Thoracic aorta (tissue), 2 donors: ENCODE data around the gene HAPLN3. TPM values are rescaled to one million over a fixed set of nuclear protein-coding genes. Genes with fewer than 3 reads are reported as not detected.
A peak's percentile ranks its signal among the peaks of the same experiment; 100 is the strongest.

ENCODE experiments used
- ATAC-seq: fragments of 150-250 bp; one replicate; pipeline ENCODE4 v1.8.0; 2017; ENCODE audit warnings: low read depth; ENCODE audit not compliant: insufficient number of reproducible peaks, low FRiP score
- DNase-seq: peaks from one replicate; pipeline ENCODE4 v3.0.0-alpha.2; 2020; ENCODE audit warnings: low spot score
- H3K27ac ChIP-seq, 2 donors: fragments of 200-600 bp; sonication (generic); 1 replicate in 1 of 2; 2 replicates in 1 of 2; pipeline ENCODE4 v1.5.1; 2016; ENCODE audit warnings: mild to moderate bottlenecking in 2 of 2, moderate library complexity in 2 of 2
- H3K27me3 ChIP-seq: fragments of 200-600 bp; sonication (generic); replicated peaks from 2 replicates; pipeline ENCODE4 v1.6.0; 2016; ENCODE audit warnings: mild to moderate bottlenecking; ENCODE audit not compliant: insufficient read depth
- H3K36me3 ChIP-seq: fragments of 200-600 bp; sonication (generic); one replicate; pipeline ENCODE4 v1.5.1; 2016
- H3K4me1 ChIP-seq, 2 donors: fragments of 200-600 bp; sonication (generic); 1 replicate in 1 of 2; 2 replicates in 1 of 2; pipeline versions ENCODE4 v1.5.1 to v1.6.0; 2016; ENCODE audit warnings: low read depth in 2 of 2, mild to moderate bottlenecking in 1 of 2; ENCODE audit not compliant: control insufficient read depth in 1 of 2
- H3K4me3 ChIP-seq: fragments of 200-600 bp; sonication (generic); 2 replicates; pipeline ENCODE4 v1.5.1; 2016; ENCODE audit warnings: mild to moderate bottlenecking
- H3K9me3 ChIP-seq: fragments of 200-600 bp; sonication (generic); 2 replicates; pipeline ENCODE4 v1.5.1; 2016
- CTCF ChIP-seq: fragments of 200-600 bp; sonication (generic); IDR thresholded peaks from one replicate; pipeline ENCODE4 v1.5.1; 2019; ENCODE audit warnings: antibody characterized with exemption
- total RNA-seq, 2 donors: library from RNA; depleted of rRNA; stranded (reverse); fragments of >200 nt; gene quantifications; one replicate each; pipeline versions ENCODE4 v1.1.0 to v1.2.3, GENCODE V29; 2016

The HAPLN3 gene
- total RNA-seq, 2 donors from 2014 or later, result 111 to 173 TPM

GRCh38 chr15:88876573-88876972 lies 18.8 kb downstream of the HAPLN3 start:
- ATAC-seq (no peak), DNase-seq (no peak)
- H3K36me3 ChIP-seq, result peaks cover 16% of the 10 kb centered on the region
- H3K27ac ChIP-seq, result no peak overlapping the region
- TF ChIP-seq CTCF, result no peak
- peaks cover 14 to 21% of the 10 kb centered on the region in 2 donors for H3K4me1 ChIP-seq
- H3K9me3 ChIP-seq, result no peaks in the 10 kb centered on the region
- no peaks in the 10 kb centered on the region for H3K27me3 ChIP-seq
- H3K4me3 ChIP-seq, result no peak overlapping the region

- peak overlapping the region in 1 of 2 donors; percentile 28 for H3K27ac ChIP-seq
- no peaks in the 10 kb centered on the region for H3K9me3 ChIP-seq
- ATAC-seq (no peak), DNase-seq (no peak)
- peak overlapping the region; percentile 57 for H3K4me3 ChIP-seq
- H3K36me3 ChIP-seq, result peaks cover under 1% of the 10 kb centered on the region
- no peaks in the 10 kb centered on the region for H3K27me3 ChIP-seq
- TF ChIP-seq CTCF, result no peak
- peaks cover 14 to 21% of the 10 kb centered on the region in 2 donors for H3K4me1 ChIP-seq
Measured at GRCh38 chr15:88874684-88875083, 20.7 kb downstream of the HAPLN3 start.

- peak overlapping the region; percentile 57 for H3K4me3 ChIP-seq
- no peaks in the 10 kb centered on the region for H3K27me3 ChIP-seq
- peaks cover 14 to 21% of the 10 kb centered on the region in 2 donors for H3K4me1 ChIP-seq
- peak overlapping the region; percentile 21 to 28 for H3K27ac ChIP-seq
- ATAC-seq (no peak), DNase-seq (no peak)
- TF ChIP-seq CTCF, result no peak
- no peaks in the 10 kb centered on the region for H3K9me3 ChIP-seq
- H3K36me3 ChIP-seq, result no peaks in the 10 kb centered on the region
Measured at GRCh38 chr15:88874275-88874674, 21.1 kb downstream of the HAPLN3 start.

- no peak overlapping the region for H3K4me3 ChIP-seq
- no peaks in the 10 kb centered on the region for H3K27me3 ChIP-seq
- H3K4me1 ChIP-seq, result peaks cover 14 to 21% of the 10 kb centered on the region in 2 donors
- no peaks in the 10 kb centered on the region for H3K9me3 ChIP-seq
- ATAC-seq (no peak), DNase-seq (no peak)
- H3K27ac ChIP-seq, result peak overlapping the region; percentile 21 to 28
- no peaks in the 10 kb centered on the region for H3K36me3 ChIP-seq
- TF ChIP-seq CTCF, result no peak
Measured at GRCh38 chr15:88873786-88874185, 21.6 kb downstream of the HAPLN3 start.

GRCh38 chr15:88872706-88873105 lies 22.6 kb downstream of the HAPLN3 start:
- TF ChIP-seq CTCF, result no peak
- no peak overlapping the region for H3K27ac ChIP-seq
- H3K4me1 ChIP-seq, result peaks cover 14 to 21% of the 10 kb centered on the region in 2 donors
- H3K36me3 ChIP-seq, result no peaks in the 10 kb centered on the region
- no peak overlapping the region for H3K4me3 ChIP-seq
- ATAC-seq (no peak), DNase-seq (no peak)
- no peaks in the 10 kb centered on the region for H3K9me3 ChIP-seq
- no peaks in the 10 kb centered on the region for H3K27me3 ChIP-seq
